Lower lobe of right lung (tissue), 2 donors: ENCODE data around the gene THAP6. TPM values are rescaled to one million over a fixed set of nuclear protein-coding genes. Genes with fewer than 3 reads are reported as not detected.

Source experiments
- ATAC-seq, 2 donors: fragments of 200-7000 bp; cut with Tn5 transposase; one replicate each; pipeline ENCODE4 v1.9.1; 2020 to 2022; ENCODE audit warnings: mild to moderate bottlenecking in 2 of 2, moderate library complexity in 2 of 2
- DNase-seq: peaks from one replicate; pipeline ENCODE4 v3.0.0-alpha.2; 2020
- H3K27ac ChIP-seq: fragments of 200-600 bp; one replicate; pipeline ENCODE4 v1.8.0; 2022
- H3K27me3 ChIP-seq: fragments of 200-600 bp; one replicate; pipeline ENCODE4 v1.8.0; 2022; ENCODE audit warnings: low read depth
- H3K36me3 ChIP-seq: fragments of 200-600 bp; one replicate; pipeline ENCODE4 v1.8.0; 2022; ENCODE audit warnings: mild to moderate bottlenecking
- H3K4me1 ChIP-seq: fragments of 200-600 bp; one replicate; pipeline ENCODE4 v1.8.0; 2022
- H3K4me3 ChIP-seq: fragments of 200-600 bp; one replicate; pipeline ENCODE4 v1.8.0; 2022; ENCODE audit warnings: mild to moderate bottlenecking
- H3K9me3 ChIP-seq: fragments of 200-600 bp; one replicate; pipeline ENCODE4 v1.8.0; 2022
- CTCF ChIP-seq: fragments of 200-600 bp; IDR thresholded peaks from one replicate; pipeline ENCODE4 v1.8.0; 2022; ENCODE audit warnings: antibody characterized with exemption, mild to moderate bottlenecking
- intact Hi-C: fragments of 100-400 bp; cut with DNase I; formaldehyde crosslinking; loops from one replicate; pipeline ENCODE4 v1.11.0; 2022
- total RNA-seq: library from RNA; stranded (reverse); fragmentation: NEBNext Ultra II Directional; extraction: Animal tissue kit (Norgen Biotek cat#: 25700); gene quantifications from one replicate; pipeline ENCODE4 v1.2.1, GENCODE V29; 2021
- donor health status: DM: no; HTN: yes; CAD: no; lungs with severe emphysema.

THAP6 gene
- total RNA-seq, 1 donor from 2014 or later = 20.6 TPM

GRCh38 chr4:75544870-75545269 lies 30.6 kb downstream of the THAP6 start:
- no peaks in the 10 kb centered on the region for H3K27me3 ChIP-seq
- H3K36me3 ChIP-seq = peaks cover 22% of the 10 kb centered on the region
- no peak for ATAC-seq
- H3K4me1 ChIP-seq = no peaks in the 10 kb centered on the region
- DNase-seq = no peak
- H3K9me3 ChIP-seq = no peaks in the 10 kb centered on the region
- TF ChIP-seq CTCF = no peak
- intact Hi-C loops = no loop called here
- no peak overlapping the region for H3K27ac ChIP-seq
- H3K4me3 ChIP-seq = no peak overlapping the region

DNA sequence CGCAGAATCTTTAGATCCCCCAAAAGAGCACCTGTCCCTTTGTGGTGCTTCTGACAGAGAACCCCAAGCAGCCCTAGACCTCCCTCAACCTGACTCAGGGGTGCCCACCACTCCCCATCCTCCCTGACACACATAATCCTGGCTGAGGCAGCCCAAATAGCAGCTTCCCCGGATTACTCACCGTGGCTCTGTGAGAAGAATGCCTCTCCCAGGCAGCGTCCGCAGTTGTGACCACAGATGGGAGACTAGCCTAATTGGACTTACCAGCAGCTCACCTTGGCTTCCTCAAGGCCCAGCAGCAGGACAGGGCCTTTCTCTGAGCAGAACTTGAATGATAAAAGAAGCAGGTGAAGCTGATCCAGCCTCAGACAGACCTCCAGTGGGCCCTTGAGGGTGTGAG lies 31.3 kb downstream of the THAP6 start:
- no peak for ATAC-seq

GRCh38 chr4:75547647-75548387 lies 33.5 kb downstream of the THAP6 start:
- ATAC-seq = peak in 1 of 2 donors; percentile 43
- no peak for TF ChIP-seq CTCF
- peak; percentile 65 for DNase-seq
- no peak overlapping the region for H3K27ac ChIP-seq
- no peaks in the 10 kb centered on the region for H3K27me3 ChIP-seq
- H3K9me3 ChIP-seq = no peaks in the 10 kb centered on the region
- intact Hi-C loops = no loop called here
- peaks cover 12% of the 10 kb centered on the region for H3K36me3 ChIP-seq
- no peaks in the 10 kb centered on the region for H3K4me1 ChIP-seq
- no peak overlapping the region for H3K4me3 ChIP-seq

More for the DNA sequence above, 31.3 kb downstream of the THAP6 start:
- H3K9me3 ChIP-seq = no peaks in the 10 kb centered on the region
- H3K27ac ChIP-seq = no peak overlapping the region
- H3K4me1 ChIP-seq = no peaks in the 10 kb centered on the region
- H3K4me3 ChIP-seq = no peak overlapping the region
- H3K36me3 ChIP-seq = peaks cover 19% of the 10 kb centered on the region
- TF ChIP-seq CTCF = no peak
- no peak for DNase-seq
- intact Hi-C loops = no loop called here
- H3K27me3 ChIP-seq = no peaks in the 10 kb centered on the region

DNA sequence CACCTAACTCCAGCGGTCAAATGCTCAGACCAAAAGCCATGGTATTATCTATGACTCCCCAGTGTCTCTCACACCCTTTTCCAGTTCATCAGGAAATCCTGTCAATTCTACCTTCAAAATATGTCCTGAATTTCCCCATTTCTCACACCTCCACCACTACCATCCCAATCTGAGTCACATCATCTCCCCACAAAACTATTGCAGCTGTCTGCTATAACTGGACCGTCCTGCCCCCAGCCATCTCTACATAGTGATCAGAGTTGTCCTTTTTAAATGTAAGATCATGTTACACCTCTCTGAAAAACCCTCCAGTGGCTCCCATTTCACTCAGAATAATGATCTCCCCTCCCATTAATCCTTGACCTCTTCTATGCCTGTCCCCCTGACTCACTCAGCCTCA lies 34.7 kb downstream of the THAP6 start:
- Histone ChIP-seq H3K36me3 (peaks cover 12% of the 10 kb centered on the region), H3K9me3 (no peaks in the 10 kb centered on the region), H3K27ac (no peak overlapping the region), H3K27me3 (no peaks in the 10 kb centered on the region), H3K4me3 (no peak overlapping the region), H3K4me1 (no peaks in the 10 kb centered on the region)
- TF ChIP-seq CTCF = no peak
- ATAC-seq (no peak), DNase-seq (no peak)
- intact Hi-C loops = no loop called here

GRCh38 chr4:75552452-75552851 lies 38.2 kb downstream of the THAP6 start:
- H3K27me3 ChIP-seq = no peaks in the 10 kb centered on the region
- no peaks in the 10 kb centered on the region for H3K36me3 ChIP-seq
- ATAC-seq = no peak
- H3K4me1 ChIP-seq = no peaks in the 10 kb centered on the region
- no peak overlapping the region for H3K4me3 ChIP-seq
- no peak for TF ChIP-seq CTCF
- intact Hi-C loops = no loop called here
- no peak for DNase-seq
- H3K27ac ChIP-seq = no peak overlapping the region
- no peaks in the 10 kb centered on the region for H3K9me3 ChIP-seq
